ENCODE results near the gene CHD2. TPM values are rescaled to one million over a fixed set of nuclear protein-coding genes. Genes with fewer than 3 reads are reported as not detected.

Gene CHD2
- total RNA-seq, 1 experiment from 2014 or later, result 26.6 TPM

DNA sequence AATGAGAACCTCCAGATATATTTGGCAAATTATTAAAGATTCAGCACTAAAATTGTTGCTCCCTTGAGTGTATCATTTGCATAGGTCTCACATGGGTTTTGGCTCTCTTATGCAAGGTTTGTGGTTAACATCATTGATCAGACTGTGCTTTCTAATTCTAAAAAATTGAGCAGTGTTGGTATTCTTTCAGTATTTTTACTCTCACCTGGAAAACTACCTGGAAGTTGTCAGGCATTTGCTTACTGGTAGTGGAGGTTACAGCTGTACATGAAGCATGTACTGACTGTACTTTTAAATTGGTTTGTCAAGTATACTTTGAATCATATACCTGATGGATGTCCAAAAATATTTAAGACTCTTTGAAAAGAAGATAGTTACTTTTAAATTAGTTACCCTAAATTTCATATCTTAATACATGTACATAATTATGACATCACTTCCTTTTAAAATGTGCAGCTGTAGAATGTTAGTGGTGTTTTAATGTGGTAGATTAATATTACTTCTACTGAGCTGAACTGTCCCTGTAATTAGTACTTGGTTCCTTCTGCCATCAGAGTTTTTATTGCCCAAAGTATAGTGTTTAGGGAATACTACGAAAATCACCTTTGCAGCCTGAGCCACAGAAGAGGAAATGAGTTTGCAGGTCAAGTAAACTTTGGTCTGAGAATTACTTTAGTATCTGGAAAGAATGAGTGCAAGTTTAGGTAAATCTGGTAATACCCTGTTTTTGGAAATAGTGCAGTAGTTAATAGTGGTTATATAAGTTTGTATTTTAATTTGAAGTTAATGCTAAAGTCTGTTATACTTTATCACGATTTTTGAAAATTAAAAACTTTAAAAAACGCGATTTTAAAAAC is 2.8 kb downstream of the CHD2 start:
- DNase-seq (ENCODE audit: low read depth), result peak; percentile 54
- in situ Hi-C loops (cut with HindIII; ENCODE audit: low pct_unique_long_range_greater_than_20kb, low sequenced_read_pairs), result loop anchor here (25.0 kb wide), 1 partner anchor 91 kb away; no protein-coding TSS in a partner anchor

DNA sequence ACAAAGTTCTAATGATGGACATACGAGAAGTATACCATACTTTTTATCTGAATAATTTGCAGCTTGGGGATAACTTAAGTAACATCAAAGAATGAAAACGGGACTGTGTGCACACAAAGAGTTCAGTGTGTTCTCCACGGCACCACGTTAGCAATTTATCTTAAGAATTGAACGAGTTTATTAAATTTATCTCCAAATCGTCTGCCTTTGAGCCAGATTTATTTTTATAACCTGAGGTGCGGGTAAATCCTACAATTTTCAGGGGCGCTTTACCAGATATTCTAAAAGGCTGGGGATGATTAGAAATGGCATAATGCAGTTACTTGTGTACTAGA is 3.5 kb downstream of the CHD2 start:
- no peak for DNase-seq (ENCODE audit: low read depth)
- in situ Hi-C loops (cut with HindIII; ENCODE audit: low pct_unique_long_range_greater_than_20kb, low sequenced_read_pairs), result loop anchor here (25.0 kb wide), 1 partner anchor 91 kb away; no protein-coding TSS in a partner anchor

- in situ Hi-C loops (cut with HindIII; ENCODE audit: low pct_unique_long_range_greater_than_20kb, low sequenced_read_pairs), result loop anchor here (25.0 kb wide), 1 partner anchor 92 kb away; no protein-coding TSS in a partner anchor
- DNase-seq (ENCODE audit: low read depth), result peak; percentile 100
Observed at GRCh38 chr15:92903966-92904721, 4.0 kb downstream of the CHD2 start.

GRCh38 chr15:92904722-92905571 is 4.8 kb downstream of the CHD2 start:
- in situ Hi-C loops (cut with HindIII; ENCODE audit: low pct_unique_long_range_greater_than_20kb, low sequenced_read_pairs), result loop anchor here (25.0 kb wide), 1 partner anchor 93 kb away; no protein-coding TSS in a partner anchor
- peak; percentile 38 for DNase-seq (ENCODE audit: low read depth)

DNA sequence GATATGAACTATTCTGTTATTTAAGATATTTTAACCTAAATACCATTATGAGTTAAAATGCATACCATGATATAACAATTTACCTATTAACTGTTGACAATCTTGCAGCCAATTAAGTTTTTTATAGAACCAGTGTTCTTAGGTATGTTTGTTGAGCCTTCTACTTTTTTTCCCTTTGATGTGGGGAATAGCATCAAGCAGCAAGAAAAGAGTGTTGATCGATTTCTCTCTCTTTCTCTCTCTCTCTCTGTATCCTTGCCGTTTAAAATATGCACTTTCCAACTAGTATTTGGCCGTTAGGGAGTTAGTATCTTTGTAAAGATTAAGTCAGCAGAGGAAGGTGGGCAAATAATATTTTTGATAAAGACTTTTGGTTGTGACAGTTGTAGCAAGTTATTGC is 5.9 kb downstream of the CHD2 start:
- DNase-seq (ENCODE audit: low read depth), result no peak
- in situ Hi-C loops (cut with HindIII; ENCODE audit: low pct_unique_long_range_greater_than_20kb, low sequenced_read_pairs), result loop anchor here (25.0 kb wide), 1 partner anchor 94 kb away; no protein-coding TSS in a partner anchor

DNA sequence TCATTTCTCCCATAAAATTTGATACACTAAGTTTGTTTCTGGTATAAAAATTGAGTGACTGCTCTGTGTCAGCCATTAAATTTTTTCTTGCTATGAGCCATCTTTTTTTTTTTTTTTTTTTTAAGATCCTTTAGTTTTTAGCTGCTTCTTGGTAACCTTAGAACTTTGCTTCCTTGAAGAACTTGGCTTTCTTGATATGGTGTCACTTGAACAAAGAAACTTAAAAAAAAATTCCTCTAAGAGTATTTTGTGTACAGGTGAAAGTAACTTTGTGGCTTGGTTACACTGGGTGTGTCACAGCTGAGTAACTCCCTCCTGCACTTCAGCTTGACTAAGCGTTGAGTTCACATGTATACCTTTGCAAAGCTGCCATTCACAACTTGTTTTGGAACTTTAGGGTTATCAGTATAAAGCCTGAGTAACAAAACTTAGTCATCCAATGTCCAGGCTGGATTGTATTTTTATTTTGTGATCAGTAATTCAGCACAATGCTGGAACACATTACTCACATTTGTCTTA is 6.5 kb downstream of the CHD2 start:
- DNase-seq (ENCODE audit: low read depth), result peak; percentile 88
- in situ Hi-C loops (cut with HindIII; ENCODE audit: low pct_unique_long_range_greater_than_20kb, low sequenced_read_pairs), result loop anchor here (25.0 kb wide), 1 partner anchor 94 kb away; no protein-coding TSS in a partner anchor

DNA sequence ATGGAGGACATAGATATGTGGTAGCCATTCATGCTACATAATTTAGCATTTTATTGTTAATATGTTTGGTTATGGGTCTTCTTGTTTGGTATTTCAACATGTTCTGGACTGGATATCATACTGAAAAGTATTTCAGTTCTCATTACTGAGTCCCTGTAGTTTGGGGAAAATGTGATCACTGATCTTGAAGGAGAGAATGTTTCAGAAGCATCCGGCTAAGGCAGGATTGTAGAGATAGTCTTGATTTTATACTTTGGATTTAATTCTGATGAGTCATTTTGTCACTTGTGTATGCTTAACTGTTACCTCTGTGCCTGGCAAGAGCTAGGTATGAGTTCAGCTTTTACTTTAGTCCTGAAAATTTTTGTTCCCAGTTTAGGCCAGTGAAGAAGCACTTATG is 7.1 kb downstream of the CHD2 start:
- DNase-seq (ENCODE audit: low read depth), result peak; percentile 59
- in situ Hi-C loops (cut with HindIII; ENCODE audit: low pct_unique_long_range_greater_than_20kb, low sequenced_read_pairs), result loop anchor here (25.0 kb wide), 1 partner anchor 95 kb away; no protein-coding TSS in a partner anchor

DNA sequence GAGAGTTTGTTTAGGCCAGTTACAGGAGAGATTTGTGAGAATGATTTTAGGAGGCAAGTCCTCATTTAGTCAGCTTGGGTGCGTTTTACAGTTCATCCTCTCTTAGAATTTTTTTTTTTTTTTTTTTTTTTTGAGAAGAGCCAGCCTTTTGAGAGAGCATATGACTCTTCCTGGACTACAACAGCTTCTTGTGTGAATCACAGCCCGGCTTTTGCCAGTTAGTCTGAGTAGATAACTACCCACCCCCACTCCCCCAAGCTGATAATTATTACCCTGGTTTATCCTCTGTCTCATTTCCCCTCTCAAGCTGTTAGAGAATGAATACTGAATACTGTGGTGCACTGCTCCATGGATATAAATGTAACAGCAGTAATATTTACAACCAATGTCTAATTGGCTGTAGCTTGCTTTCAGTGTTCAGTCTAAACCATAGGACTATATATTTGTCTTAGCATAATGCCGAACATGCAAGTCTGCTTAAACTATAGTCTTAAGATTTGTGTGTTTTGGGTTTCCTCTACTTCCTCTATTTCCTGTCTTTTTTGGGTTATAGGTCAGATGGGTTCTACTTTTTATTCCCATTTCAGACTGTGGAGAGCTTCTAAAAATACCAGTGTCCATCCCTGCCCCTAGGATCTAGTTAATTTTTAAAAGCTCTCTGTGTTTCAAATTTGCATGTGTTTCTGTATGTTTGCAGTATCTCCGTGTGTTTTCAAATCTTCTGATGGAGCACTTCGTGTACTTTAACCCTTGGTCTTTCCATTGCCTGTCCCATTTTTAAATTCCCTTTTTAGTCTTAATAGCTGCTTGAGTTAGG is 8.0 kb downstream of the CHD2 start:
- in situ Hi-C loops (cut with HindIII; ENCODE audit: low pct_unique_long_range_greater_than_20kb, low sequenced_read_pairs), result loop anchor here (25.0 kb wide), 1 partner anchor 96 kb away; no protein-coding TSS in a partner anchor
- peak; percentile 96 for DNase-seq (ENCODE audit: low read depth)

- in situ Hi-C loops (cut with HindIII; ENCODE audit: low pct_unique_long_range_greater_than_20kb, low sequenced_read_pairs), result loop anchor here (25.0 kb wide), 1 partner anchor 96 kb away; no protein-coding TSS in a partner anchor
Observed at GRCh38 chr15:92908713-92909057, 8.6 kb downstream of the CHD2 start.

DNA sequence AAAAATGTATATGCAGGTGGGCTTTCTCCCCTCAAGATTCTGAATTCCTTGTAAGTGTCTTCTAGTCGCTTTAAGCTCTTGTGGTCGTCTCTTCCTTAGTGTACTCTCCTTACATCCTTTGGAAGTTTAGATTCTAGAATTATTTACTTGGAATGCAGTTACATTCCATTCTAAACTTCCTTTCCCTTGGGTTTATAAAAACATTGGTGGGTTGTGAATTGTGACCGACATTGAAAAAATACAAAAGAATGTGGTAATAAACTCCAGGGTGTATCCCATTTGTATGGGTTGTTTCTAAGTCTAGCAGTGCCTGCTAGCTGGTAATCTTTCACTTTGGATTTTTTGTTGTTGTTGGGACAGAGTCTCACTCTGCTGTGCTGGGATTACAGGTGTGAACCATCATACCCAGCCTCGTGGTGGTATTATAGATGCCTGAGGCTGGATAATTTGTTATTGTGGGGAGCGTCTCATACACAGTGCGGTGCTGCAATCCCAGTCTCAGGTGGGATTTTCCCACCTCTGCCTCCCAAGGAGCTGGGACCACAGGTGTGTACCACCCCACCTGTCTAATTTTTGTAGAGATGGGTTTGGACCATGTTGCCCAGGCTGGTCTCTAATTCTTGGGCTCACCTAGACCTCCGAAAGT is 9.1 kb downstream of the CHD2 start:
- DNase-seq (ENCODE audit: low read depth), result peak; percentile 93

More at GRCh38 chr15:92908713-92909057, 8.6 kb downstream of the CHD2 start:
- no peak for DNase-seq (ENCODE audit: low read depth)

GRCh38 chr15:92910451-92910850 is 10.3 kb downstream of the CHD2 start:
- in situ Hi-C loops (cut with HindIII; ENCODE audit: low pct_unique_long_range_greater_than_20kb, low sequenced_read_pairs), result loop anchor here (25.0 kb wide), 1 partner anchor 98 kb away; no protein-coding TSS in a partner anchor
- peak; percentile 70 for DNase-seq (ENCODE audit: low read depth)

More for the DNA sequence above, 9.1 kb downstream of the CHD2 start:
- in situ Hi-C loops (cut with HindIII; ENCODE audit: low pct_unique_long_range_greater_than_20kb, low sequenced_read_pairs), result loop anchor here (25.0 kb wide), 1 partner anchor 97 kb away; no protein-coding TSS in a partner anchor

DNA sequence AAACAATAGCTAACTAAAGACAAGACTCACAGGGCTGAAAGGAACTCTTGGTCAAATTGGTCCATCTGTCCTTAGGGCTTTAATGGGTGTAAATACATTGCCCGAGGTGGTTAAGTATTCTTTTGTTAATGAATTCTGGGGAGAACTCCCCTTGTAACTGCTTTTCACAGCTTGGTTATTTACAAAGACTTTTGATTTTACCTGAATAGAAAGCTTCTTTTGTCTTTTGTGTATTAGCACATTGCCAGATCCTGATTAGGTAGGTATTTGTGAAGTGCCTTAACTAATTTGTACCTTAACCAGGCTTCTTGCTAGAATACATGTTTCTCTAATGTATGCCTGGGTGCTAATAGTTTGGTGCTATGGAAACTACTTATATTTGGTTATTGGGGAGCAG is 14.0 kb downstream of the CHD2 start:
- DNase-seq (ENCODE audit: low read depth), result no peak
- in situ Hi-C loops (cut with HindIII; ENCODE audit: low pct_unique_long_range_greater_than_20kb, low sequenced_read_pairs), result loop anchor here (25.0 kb wide), 1 partner anchor 102 kb away; no protein-coding TSS in a partner anchor

DNA sequence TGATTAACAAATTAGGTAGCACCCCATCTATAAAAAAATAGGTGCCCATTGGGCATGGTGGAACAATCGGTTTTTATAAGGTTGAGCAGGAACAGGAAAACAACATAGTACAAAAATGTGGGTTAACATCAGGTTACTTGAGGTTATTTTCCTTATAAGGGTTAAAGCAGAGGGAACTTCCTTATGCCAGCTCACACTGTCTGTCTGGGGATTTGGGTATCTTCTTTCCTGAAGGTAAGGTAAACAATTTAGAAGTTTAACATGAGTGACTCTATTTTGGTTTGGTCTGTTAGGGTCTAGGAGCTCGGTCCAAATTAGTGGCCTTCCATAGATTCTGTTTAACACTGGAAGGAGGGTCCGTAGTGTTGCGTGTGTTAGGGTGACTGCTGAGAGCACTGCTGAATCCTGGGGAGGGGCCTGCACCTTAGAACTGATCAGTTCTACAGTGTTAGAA is 14.7 kb downstream of the CHD2 start:
- in situ Hi-C loops (cut with HindIII; ENCODE audit: low pct_unique_long_range_greater_than_20kb, low sequenced_read_pairs), result loop anchor here (25.0 kb wide), 1 partner anchor 102 kb away; no protein-coding TSS in a partner anchor
- peak; percentile 73 for DNase-seq (ENCODE audit: low read depth)

DNA sequence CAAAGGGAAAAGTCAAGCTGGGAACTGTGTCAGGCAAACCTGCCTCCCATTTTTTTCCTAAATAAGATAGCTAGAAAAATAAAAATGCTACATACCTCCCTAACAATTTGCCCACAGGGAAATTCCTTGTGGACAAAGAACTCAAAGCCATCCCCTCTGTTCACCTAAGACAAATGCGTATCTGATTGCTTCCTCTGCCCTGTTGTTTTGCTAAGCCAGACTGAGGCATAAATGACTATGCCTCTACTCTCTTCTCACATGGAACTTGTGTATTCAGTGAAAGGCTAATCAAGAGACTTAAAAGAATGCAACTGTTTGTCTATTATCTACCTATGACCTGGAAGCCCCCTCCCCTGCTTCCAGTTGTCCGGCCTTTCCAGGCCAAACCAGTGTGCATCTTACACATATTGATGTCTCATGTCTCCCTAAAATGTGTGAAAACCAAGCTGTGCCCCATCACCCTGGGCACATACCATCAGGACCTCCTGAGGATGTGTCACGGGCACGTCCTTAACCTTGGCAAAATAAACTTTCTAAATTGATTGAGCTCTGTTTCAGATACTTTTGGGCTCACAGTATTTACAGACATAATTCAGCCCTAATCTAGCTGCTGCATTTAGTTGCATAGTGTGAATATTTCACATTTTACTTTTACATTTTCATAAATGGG is 15.8 kb downstream of the CHD2 start:
- in situ Hi-C loops (cut with HindIII; ENCODE audit: low pct_unique_long_range_greater_than_20kb, low sequenced_read_pairs), result loop anchor here (25.0 kb wide), 1 partner anchor 104 kb away; no protein-coding TSS in a partner anchor
- DNase-seq (ENCODE audit: low read depth), result peak; percentile 77

DNA sequence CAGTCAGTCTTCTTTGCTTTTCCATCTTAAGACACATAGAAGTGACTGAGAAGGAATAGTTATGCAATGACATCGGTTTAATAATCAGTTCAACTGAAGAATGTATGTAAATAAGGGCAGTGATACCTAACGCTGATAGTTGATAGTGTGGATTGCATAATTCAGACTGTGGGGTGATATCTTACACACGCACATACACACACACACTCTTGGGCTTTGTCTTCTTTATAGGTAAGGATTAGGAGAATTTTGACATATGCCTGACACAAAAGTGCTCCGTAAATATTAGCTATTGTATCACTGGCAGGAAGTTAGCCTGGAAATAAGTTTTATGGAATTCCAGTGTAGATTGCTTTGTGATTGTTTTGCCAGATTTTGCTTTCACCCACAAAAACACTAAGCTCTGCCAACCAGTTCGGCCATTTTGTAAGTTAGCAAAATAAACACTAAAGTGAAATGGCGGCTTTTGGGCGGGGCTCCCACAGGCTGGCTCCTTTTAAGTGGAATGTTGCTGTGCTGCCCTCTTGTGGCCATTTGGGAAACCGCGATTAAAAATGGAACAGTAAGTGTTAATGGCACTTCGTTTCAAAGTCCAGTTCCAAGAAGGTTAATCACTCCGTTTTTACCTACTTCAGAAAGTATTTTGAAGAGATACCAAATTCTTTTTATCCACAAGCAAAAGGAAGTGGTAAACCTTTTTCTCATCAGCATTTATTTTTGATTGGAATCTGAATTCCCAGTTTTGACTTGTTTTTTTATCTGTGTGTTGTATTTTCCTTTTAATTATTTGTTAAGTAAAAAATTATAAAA is 17.7 kb downstream of the CHD2 start:
- in situ Hi-C loops (cut with HindIII; ENCODE audit: low pct_unique_long_range_greater_than_20kb, low sequenced_read_pairs), result loop anchor here (25.0 kb wide), 1 partner anchor 106 kb away; no protein-coding TSS in a partner anchor

More for the DNA sequence above, 17.7 kb downstream of the CHD2 start:
- DNase-seq (ENCODE audit: low read depth), result peak; percentile 96

Data from Caki2 (cell line).